GM12892 (cell line): ENCODE measurements around the gene DSCAML1.

Source experiments
- POLR2AphosphoS5 ChIP-seq: IDR thresholded peaks from 2 replicates; pipeline ENCODE4 v1.6.1; 2011; ENCODE audit warnings: low read depth, low read length, control low read depth
- TAF1 ChIP-seq: IDR thresholded peaks from 2 replicates; pipeline ENCODE4 v1.6.1; 2011; ENCODE audit warnings: low read depth, mild to moderate bottlenecking, control low read depth, low read length, borderline replicate concordance

DNA sequence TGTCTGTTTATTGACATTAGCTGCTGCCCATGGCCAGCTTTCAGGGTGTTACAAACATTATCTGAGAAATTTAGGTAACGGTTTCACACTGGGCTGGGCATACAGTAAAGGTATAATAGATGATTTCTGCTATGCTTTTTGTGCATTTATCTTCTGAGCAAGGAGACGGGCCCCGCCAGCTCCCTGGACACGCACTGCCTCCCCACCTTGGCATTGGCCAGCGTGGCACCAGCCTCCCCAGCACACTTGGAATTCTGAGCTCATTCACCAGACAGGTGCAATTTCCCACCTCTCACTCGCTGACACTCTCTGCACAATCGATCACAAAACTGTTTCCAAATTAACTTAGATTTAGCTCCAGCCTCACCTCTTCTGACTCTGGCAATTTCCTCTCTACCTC lies 246.6 kb downstream of the DSCAML1 start:
- TF ChIP-seq TAF1 = no peak
- TF ChIP-seq POLR2AphosphoS5 = no peak
